H9 (cell line): Measurements from ENCODE around the gene BARX2. TPM values are rescaled to one million over a fixed set of nuclear protein-coding genes. Genes with fewer than 3 reads are reported as not detected.

ENCODE experiments used
- DNase-seq: peaks from one replicate; pipeline ENCODE4 v3.0.0-alpha.2; 2017
- H2AFZ ChIP-seq: one replicate; pipeline ENCODE4 v1.6.1; 2013; ENCODE audit warnings: mild to moderate bottlenecking, low read length, control low read depth, moderate library complexity
- H2AK5ac ChIP-seq: 2 replicates; pipeline ENCODE4 v1.6.1; 2013; ENCODE audit warnings: low read length, control low read depth, mixed read lengths; ENCODE audit not compliant: insufficient read length
- H2BK120ac ChIP-seq: one replicate; pipeline ENCODE4 v1.6.1; 2013; ENCODE audit warnings: low read depth, mild to moderate bottlenecking, low read length, control low read depth, inconsistent platforms; ENCODE audit not compliant: poor library complexity, severe bottlenecking
- H2BK12ac ChIP-seq: 2 replicates; pipeline ENCODE4 v1.6.1; 2013; ENCODE audit warnings: low read length, control low read depth, mixed read lengths, low read depth; ENCODE audit not compliant: insufficient read length
- H2BK15ac ChIP-seq: 2 replicates; pipeline ENCODE4 v1.6.1; 2013; ENCODE audit warnings: low read depth, low read length, control low read depth
- H2BK20ac ChIP-seq: one replicate; pipeline ENCODE4 v1.6.1; 2013; ENCODE audit warnings: low read depth, mild to moderate bottlenecking, low read length, control low read depth, inconsistent platforms; ENCODE audit not compliant: poor library complexity, severe bottlenecking
- H2BK5ac ChIP-seq: 2 replicates; pipeline ENCODE4 v1.6.1; 2013; ENCODE audit warnings: low read length, control low read depth, mixed read lengths; ENCODE audit not compliant: insufficient read length
- H3K14ac ChIP-seq: 2 replicates; pipeline ENCODE4 v1.6.1; 2013; ENCODE audit warnings: low read length, control low read depth; ENCODE audit not compliant: insufficient read depth
- H3K18ac ChIP-seq: 2 replicates; pipeline ENCODE4 v1.6.1; 2013; ENCODE audit warnings: low read depth, mild to moderate bottlenecking, mixed read lengths, low read length, control low read depth; ENCODE audit not compliant: insufficient read length
- H3K23ac ChIP-seq: 2 replicates; pipeline ENCODE4 v1.6.1; 2013; ENCODE audit warnings: low read length, control low read depth, mixed read lengths, low read depth; ENCODE audit not compliant: insufficient read length
- H3K23me2 ChIP-seq: 2 replicates; pipeline ENCODE4 v1.6.1; 2013; ENCODE audit warnings: low read depth, mild to moderate bottlenecking, mixed read lengths, low read length, control low read depth; ENCODE audit not compliant: insufficient read length, poor library complexity, severe bottlenecking
- H3K27ac ChIP-seq: 2 replicates; pipeline ENCODE4 v1.5.1; 2013; ENCODE audit warnings: low read length, control low read depth, mixed read lengths, low read depth; ENCODE audit not compliant: insufficient read length
- H3K27me3 ChIP-seq: 2 replicates; pipeline ENCODE4 v1.6.1; 2013; ENCODE audit warnings: low read length, control low read depth, inconsistent platforms; ENCODE audit not compliant: insufficient read depth
- H3K4ac ChIP-seq: 2 replicates; pipeline ENCODE4 v1.6.1; 2013; ENCODE audit warnings: low read depth, mild to moderate bottlenecking, control low read depth, inconsistent platforms, low read length, moderate library complexity
- H3K4me1 ChIP-seq: 2 replicates; pipeline ENCODE4 v1.6.1; 2013; ENCODE audit warnings: low read length, control low read depth, inconsistent platforms; ENCODE audit not compliant: insufficient read depth
- H3K4me2 ChIP-seq: 2 replicates; pipeline ENCODE4 v1.6.1; 2013; ENCODE audit warnings: low read length, control low read depth, mixed read lengths; ENCODE audit not compliant: insufficient read length, insufficient read depth
- H3K56ac ChIP-seq: 2 replicates; pipeline ENCODE4 v1.6.1; 2013; ENCODE audit warnings: low read depth, mild to moderate bottlenecking, mixed read lengths, low read length, control low read depth; ENCODE audit not compliant: insufficient read length
- H3K79me1 ChIP-seq: 2 replicates; pipeline ENCODE4 v1.6.1; 2013; ENCODE audit warnings: low read depth, mild to moderate bottlenecking, moderate library complexity, low read length, control low read depth, inconsistent platforms; ENCODE audit not compliant: insufficient read depth, poor library complexity, severe bottlenecking
- H3K79me2 ChIP-seq: 2 replicates; pipeline ENCODE4 v1.6.1; 2013; ENCODE audit warnings: low read length, control low read depth, inconsistent platforms; ENCODE audit not compliant: insufficient read depth
- H3K9ac ChIP-seq: 2 replicates; pipeline ENCODE4 v1.6.1; 2013; ENCODE audit warnings: low read length, control low read depth, mixed read lengths; ENCODE audit not compliant: insufficient read length; ENCODE audit errors: extremely low read depth
- H3K9me3 ChIP-seq: one replicate; pipeline ENCODE4 v1.6.1; 2013; ENCODE audit warnings: low read depth, low read length, inconsistent platforms; ENCODE audit not compliant: control insufficient read depth
- H3T11ph ChIP-seq: one replicate; pipeline ENCODE4 v1.6.1; 2013; ENCODE audit warnings: mild to moderate bottlenecking, low read length, control low read depth, inconsistent platforms
- H4K20me1 ChIP-seq: one replicate; pipeline ENCODE4 v1.6.1; 2013; ENCODE audit not compliant: control insufficient read depth, insufficient read length, insufficient read depth
- H4K5ac ChIP-seq: 2 replicates; pipeline ENCODE4 v1.6.1; 2013; ENCODE audit warnings: low read depth, mild to moderate bottlenecking, mixed read lengths, low read length, control low read depth; ENCODE audit not compliant: insufficient read length
- H4K8ac ChIP-seq: replicated peaks from 2 replicates; pipeline ENCODE4 v1.6.1; 2013; ENCODE audit warnings: low read length, control low read depth, mixed read lengths, low read depth; ENCODE audit not compliant: insufficient read length
- H4K91ac ChIP-seq: 2 replicates; pipeline ENCODE4 v1.6.1; 2013; ENCODE audit warnings: low read depth, mild to moderate bottlenecking, moderate library complexity, mixed read lengths, low read length, control low read depth; ENCODE audit not compliant: insufficient read length
- H3K27ac Mint-ChIP-seq, 3 experiments: 2 replicates in 2 of 3; 3 replicates in 1 of 3; pipeline ENCODE4 v1.8.0; 2020 to 2021; ENCODE audit warnings: mixed read lengths in 3 of 3, mild to moderate bottlenecking in 1 of 3, moderate library complexity in 1 of 3
- H3K27me3 Mint-ChIP-seq: 2 replicates; pipeline ENCODE4 v1.8.0; 2021; ENCODE audit warnings: low read depth, mild to moderate bottlenecking, moderate library complexity, mixed read lengths
- H3K36me3 Mint-ChIP-seq, 3 experiments: 2 replicates in 2 of 3; 3 replicates in 1 of 3; pipeline ENCODE4 v1.8.0; 2020 to 2021; ENCODE audit warnings: low read depth in 3 of 3, mixed read lengths in 3 of 3; ENCODE audit not compliant: insufficient read depth in 1 of 3
- H3K4me1 Mint-ChIP-seq, 2 experiments: 2 replicates each; pipeline ENCODE4 v1.8.0; 2020; ENCODE audit warnings: mixed read lengths in 2 of 2
- H3K4me3 Mint-ChIP-seq, 2 experiments: 2 replicates in 1 of 2; 3 replicates in 1 of 2; pipeline ENCODE4 v1.8.0; 2020 to 2021; ENCODE audit warnings: mild to moderate bottlenecking in 2 of 2, mixed read lengths in 2 of 2, moderate library complexity in 1 of 2
- H3K9me3 Mint-ChIP-seq, 2 experiments: 2 replicates in 1 of 2; 3 replicates in 1 of 2; pipeline ENCODE4 v1.8.0; 2020; ENCODE audit warnings: mild to moderate bottlenecking in 2 of 2, mixed read lengths in 2 of 2, moderate library complexity in 1 of 2
- CTCF ChIP-seq: fragments of 200-600 bp; sonication (generic); conservative IDR thresholded peaks from 3 replicates; pipeline ENCODE4 v1.8.0; 2021; ENCODE audit warnings: antibody characterized with exemption, mild to moderate bottlenecking
- WGBS: extraction: QIAGEN DNeasy Blood & Tissue Kit; methylation state at CpG from one replicate; pipeline ENCODE4 v1.1.7; 2013; ENCODE audit warnings: missing lambda C conversion rate, low lambda C conversion rate, mixed read lengths; ENCODE audit not compliant: insufficient read length; ENCODE audit errors: extremely low coverage; 5-methylcytosine and 5-hydroxymethylcytosine counted together
- total RNA-seq: library from RNA; stranded (reverse); gene quantifications from 2 replicates; pipeline ENCODE4 v1.2.1, GENCODE V29; 2021

BARX2 gene
- total RNA-seq, 1 experiment from 2014 or later = not detected

- H3K4me2 ChIP-seq = no peak overlapping the region
- no peak overlapping the region for H4K5ac ChIP-seq
- H3T11ph ChIP-seq = no peak overlapping the region
- no peaks in the 10 kb centered on the region for H3K79me2 ChIP-seq
- no peak overlapping the region for H2BK15ac ChIP-seq
- H3K23ac ChIP-seq = no peak overlapping the region
- H3K4me1 ChIP-seq = no peaks in the 10 kb centered on the region; the same call in 1 of the 2 replicates
- Mint-ChIP-seq H3K27ac (no peak overlapping the region), H3K4me1 (no peaks in the 10 kb centered on the region), H3K9me3 (peaks cover 15 to 16% of the 10 kb centered on the region in 2 experiments), H3K27me3 (peaks cover 42% of the 10 kb centered on the region), H3K4me3 (no peak overlapping the region), H3K36me3 (peaks cover 0 to 10% (median 6%) of the 10 kb centered on the region in 3 experiments; a peak in 3 of 7 replicates)
- H2BK20ac ChIP-seq = no peak overlapping the region
- no peaks in the 10 kb centered on the region for H3K79me1 ChIP-seq
- no peak overlapping the region for H2AK5ac ChIP-seq
- no peaks in the 10 kb centered on the region for H3K23me2 ChIP-seq
- DNase-seq = peak; percentile 94
- no CpG with 5 or more reads among the region's 19 CpGs for WGBS
- H3K56ac ChIP-seq = no peak overlapping the region
- no peak overlapping the region for H4K91ac ChIP-seq
- H3K18ac ChIP-seq = no peak overlapping the region
- H3K27me3 ChIP-seq = peaks cover 5% of the 10 kb centered on the region; the same call in 1 of the 2 replicates
- H3K27ac ChIP-seq = no peak overlapping the region
- no peak overlapping the region for H2BK5ac ChIP-seq
- peak; percentile 100 for TF ChIP-seq CTCF
- no peak overlapping the region for H3K9ac ChIP-seq
- H2AFZ ChIP-seq = no peak overlapping the region
- no peak overlapping the region for H4K8ac ChIP-seq
- no peak overlapping the region for H2BK120ac ChIP-seq
- no peak overlapping the region for H2BK12ac ChIP-seq
- no peaks in the 10 kb centered on the region for H4K20me1 ChIP-seq
- H3K4ac ChIP-seq = no peak overlapping the region
- no peak overlapping the region for H3K14ac ChIP-seq
- no peaks in the 10 kb centered on the region for H3K9me3 ChIP-seq
Measured at GRCh38 chr11:129364143-129364654, 11.4 kb upstream of the BARX2 start.
